T-helper 1 cell treated with Interleukin-12 subunit alpha and Interleukin-12 subunit beta and Interleukin-4 antibody, amounts not matched to agents 30 ng/mL and 1 ng/mL, for 36 hours (primary cell): ENCODE measurements around the gene CPSF7. TPM values are rescaled to one million over a fixed set of nuclear protein-coding genes. Genes with fewer than 3 reads are reported as not detected.

Experiments used
- intact Hi-C: fragments of 100-400 bp; cut with micrococcal nuclease; formaldehyde crosslinking; loops from one replicate; pipeline ENCODE4 v1.15.1; 2024
- total RNA-seq: library from RNA; stranded (reverse); gene quantifications from 2 replicates; pipeline ENCODE4 v1.2.3, GENCODE V29; 2022

CPSF7 gene
- total RNA-seq, 1 donor from 2014 or later, result 115 TPM

DNA sequence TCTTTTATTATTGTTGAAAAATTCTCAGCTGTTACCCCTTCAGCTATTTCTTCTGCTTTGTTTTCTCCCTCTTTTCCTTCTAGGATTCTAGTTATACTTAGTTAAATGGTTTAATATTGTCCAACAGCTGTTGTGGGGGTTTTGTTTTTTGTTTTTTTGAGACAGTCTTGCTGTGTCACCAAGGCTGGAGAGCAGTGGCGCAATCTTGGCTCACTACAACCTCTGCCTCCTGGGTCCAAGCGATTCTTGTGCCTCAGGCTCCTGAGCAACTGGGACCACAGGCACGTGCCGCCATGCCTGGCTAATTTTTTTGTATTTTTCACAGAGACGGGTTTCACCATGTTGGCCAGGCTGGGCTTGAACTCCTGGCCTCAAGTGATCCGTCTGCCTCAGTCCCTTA is 12.8 kb upstream of the CPSF7 start:
- intact Hi-C loops, result no loop called here

DNA sequence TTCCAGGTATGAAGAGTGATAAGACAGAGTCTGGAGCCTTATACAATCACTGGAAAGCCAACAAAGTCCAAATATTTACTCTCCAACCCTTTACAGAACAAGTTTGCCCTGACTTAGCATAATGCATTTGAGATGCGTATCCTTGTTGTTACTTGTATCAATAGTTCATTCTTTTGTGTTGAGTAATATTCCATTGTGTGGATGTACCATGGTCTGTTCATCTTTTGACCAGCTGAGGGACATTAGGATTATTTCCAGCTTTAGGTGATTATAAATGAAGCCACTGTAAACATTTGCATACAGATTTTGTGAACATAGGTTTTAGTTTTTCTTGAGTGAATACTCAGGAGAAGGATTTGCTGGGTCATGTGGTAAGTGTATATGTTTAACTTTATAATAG is 9.8 kb upstream of the CPSF7 start:
- intact Hi-C loops, result loop anchor here (10.0 kb wide), 1 partner anchor 685 kb away; the partner anchor contains the start of gene INCENP

DNA sequence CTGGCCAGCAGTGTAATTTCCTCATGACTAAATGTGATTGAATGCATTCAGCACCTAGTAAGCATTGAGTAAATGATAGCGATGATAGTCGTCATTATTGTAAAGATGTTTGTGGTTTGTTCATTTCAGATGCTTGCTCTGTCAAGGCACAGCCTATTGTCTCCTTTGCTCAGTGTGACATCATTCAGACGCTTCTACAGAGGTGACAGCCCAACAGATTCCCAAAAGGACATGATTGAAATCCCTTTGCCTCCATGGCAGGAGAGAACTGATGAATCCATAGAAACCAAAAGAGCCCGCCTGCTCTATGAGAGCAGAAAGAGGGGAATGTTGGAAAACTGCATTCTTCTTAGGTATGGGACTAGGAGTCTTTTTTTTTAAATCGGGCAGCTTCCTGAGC is 7.7 kb upstream of the CPSF7 start:
- intact Hi-C loops, result loop anchor here (10.0 kb wide), 1 partner anchor 687 kb away; the partner anchor contains the start of gene INCENP

DNA sequence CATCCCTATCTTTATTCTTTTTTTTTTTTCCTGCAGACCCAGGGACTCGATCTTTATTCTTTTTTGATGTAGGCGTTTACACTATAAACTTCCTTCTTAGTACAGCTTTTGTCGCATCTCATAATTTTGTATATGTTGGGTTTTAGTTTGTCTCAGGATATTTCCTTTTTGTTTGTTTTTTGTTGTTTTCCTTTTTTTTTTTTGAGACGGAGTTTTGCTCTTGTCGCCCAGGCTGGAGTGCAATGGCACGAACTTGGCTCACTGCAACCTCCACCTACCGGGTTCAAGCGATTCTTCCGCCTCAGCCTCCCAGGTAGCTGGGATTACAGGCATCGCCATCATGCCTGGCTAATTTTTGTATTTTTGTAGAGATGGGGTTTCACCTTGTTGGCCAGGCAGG is 1.1 kb upstream of the CPSF7 start:
- intact Hi-C loops, result loop anchor here (1.0 to 10.0 kb wide), 5 partner anchors 15 to 694 kb away; partner anchors contain the start of genes DDB1, INCENP, PRPF19 and TKFC

DNA sequence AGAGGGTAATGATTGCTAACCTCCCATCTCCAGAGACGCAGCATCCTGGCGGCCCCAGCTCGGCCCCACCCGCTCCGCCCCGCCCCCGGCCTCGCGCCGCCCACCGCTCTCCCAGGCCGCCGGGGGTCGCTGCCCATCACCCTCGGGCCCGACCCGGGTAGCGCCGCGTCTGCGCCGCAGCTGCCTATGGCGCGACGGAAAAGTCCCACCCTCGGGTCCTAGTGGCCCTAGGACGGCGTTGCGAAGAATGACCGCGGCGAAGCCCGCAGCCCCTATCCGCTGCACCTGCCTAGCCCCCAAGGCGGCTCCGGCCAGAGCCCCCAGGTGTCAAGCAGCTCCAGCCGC is 457 bp downstream of the CPSF7 start:
- intact Hi-C loops, result loop anchor here (1.0 to 2.0 kb wide), 9 partner anchors 37 to 1144 kb away; partner anchors contain the start of genes CD6, CYB561A3, EEF1G and FEN1

DNA sequence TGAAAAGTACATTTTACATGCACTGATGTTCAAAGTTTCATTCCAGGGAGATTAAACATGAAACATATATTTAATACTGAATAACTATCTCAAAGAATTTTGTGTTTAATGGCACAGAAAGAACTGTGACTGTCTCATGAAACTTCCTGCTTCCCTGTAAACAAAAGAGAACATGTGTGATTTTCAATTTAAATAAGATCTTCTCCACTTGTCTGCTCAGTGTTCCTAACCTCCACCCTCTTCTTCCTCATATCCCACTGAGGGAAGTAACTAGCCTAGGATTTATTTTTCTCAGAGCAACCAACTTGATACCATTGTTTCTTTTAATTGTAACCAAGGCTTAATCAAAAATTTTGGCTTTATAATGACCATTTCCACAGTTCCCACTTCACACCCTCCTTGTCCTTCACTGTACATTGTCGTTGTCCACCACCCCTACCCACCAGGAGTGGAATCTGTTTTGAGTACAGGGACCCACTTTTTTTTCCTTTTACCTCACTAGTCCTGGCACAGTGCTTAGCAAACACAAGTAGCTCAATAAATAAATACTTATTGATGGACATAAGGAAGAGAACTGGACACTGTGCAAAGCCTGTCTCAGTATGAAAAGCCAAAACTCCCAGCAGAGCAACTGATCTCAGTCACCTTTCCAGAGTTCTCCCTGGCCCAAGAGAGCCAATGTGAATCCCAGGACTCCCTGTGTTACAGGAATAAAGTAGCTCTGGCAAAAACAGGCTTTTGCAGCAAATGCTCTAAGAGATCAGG is 4.2 kb downstream of the CPSF7 start:
- intact Hi-C loops, result no loop called here

DNA sequence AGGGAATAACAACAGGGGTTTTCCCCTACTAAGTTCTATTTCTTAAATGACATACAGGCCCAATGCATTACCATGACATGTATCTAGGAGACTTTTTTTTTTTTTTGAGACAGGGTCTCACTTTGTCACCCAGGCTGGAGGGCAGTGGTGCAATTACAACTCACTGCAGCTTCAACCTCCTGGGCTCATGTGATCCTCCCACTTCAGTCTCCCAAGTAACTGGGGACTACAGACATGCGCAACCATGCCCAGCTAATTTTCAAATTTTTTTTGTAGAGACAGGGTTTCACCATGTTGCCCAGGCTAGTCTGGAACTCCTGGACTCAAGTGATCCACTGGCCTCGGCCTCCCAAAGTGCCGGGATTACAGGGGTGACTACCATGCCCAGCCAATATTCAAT is 7.5 kb downstream of the CPSF7 start:
- intact Hi-C loops, result no loop called here

DNA sequence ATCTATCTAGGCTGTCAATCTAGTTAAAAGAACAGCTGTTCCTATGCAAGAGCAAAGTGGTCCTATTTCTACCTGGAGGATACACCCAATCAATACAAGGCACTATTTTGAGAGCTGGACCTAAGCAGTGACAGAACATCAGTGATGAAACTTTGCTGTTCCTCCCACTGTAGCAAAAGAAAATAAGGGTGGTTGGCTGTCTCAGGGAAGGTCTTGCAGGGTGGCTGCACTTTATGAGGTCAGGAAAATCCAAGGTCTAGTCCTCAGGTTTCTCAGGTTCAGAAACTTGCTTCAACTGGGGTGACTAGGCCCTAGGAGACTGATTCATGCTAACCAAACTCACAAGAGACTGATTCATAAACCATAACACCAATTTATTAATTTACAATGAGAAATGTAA is 11.6 kb downstream of the CPSF7 start:
- intact Hi-C loops, result no loop called here

DNA sequence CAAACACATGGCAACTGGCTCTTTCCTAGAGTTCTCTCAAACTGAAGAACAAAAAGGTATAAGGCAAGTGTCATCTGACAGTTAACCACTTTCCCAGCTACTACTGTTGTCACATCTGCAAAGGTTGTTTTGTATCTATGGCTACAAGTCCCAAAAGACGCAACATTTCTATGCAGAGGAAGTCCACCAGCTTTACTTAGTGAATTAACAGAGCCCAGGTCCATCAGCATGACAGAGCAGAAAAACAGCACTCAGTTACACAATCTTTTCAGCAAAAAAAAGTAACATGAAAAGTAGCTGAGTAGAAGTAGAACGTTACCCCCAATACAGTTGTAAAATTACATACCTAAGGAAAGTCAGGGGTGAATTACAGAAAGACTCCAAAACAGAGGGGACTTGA is 12.1 kb downstream of the CPSF7 start:
- intact Hi-C loops, result no loop called here

DNA sequence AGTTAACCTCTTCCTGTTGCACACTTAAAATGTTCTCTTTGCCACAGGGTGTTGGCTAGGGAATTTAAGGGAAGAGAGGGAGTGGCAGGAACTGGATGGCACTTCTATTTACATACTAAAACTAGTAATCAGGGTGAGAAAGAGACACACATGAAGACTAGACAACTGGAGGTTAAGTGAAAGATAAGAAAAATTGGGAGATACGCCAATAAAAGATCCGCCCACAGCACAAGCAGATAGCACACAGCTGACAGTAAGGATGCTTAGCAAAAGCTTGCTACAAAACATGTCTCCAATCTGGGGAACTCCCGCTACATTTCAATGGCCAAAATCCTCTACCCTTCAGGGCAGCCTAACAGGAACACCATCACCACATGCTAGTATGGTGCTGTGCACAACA is 12.8 kb downstream of the CPSF7 start:
- intact Hi-C loops, result no loop called here

DNA sequence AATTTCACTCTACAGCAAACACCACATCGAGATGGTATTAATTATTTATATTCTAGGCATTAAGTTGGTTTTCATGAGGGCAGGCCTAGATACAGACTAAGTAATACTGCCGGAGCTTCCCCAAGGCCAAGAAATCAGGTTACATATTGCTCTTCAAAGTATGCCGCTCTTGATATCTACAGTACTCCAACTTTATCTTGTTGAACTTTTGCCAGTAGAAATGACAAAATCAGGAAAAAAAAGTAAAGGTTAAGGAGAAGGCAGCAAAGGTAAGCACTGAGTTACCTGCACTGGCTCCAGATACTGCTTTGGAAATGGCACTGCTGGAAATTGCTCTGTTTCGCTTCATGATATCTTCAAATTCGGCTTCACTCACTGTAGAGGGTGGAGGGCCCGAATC is 14.4 kb downstream of the CPSF7 start:
- intact Hi-C loops, result no loop called here

DNA sequence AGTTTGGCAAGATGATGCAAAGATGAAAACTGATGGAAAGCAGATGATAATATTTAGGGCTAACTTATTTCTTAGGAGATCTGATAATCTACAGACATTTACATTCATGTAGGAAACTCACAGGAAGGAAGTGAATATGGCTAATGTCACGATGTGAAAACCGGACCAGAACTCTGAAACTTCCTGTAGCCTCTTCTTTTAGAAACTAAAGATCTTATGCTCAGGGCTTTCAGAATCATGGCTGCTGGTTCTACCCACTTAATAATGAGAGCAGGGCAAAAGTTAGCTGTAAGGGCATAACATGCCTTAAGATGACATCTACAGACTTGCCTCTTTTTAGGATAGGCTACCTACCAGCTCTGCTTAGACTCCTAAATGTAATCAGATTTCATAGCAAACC is 15.2 kb downstream of the CPSF7 start:
- intact Hi-C loops, result no loop called here

DNA sequence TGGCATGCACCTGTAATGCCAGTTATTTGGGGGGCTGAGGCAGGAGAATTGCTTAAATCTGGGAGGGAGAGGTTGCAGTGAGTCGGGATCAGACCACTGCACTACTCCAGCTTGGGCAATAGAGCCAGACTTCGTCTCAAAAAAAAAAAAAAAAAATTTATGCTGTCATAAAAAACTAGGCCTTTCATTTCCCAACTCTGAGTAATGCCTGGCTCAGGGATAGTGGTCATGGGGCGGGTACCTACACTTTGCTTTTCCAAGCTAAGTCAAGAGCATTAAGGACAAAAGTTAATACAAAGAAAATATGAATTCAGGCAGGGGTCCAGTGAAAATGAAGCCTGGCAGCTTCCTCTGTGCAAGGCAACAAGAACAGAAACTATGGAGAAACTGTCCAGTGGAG is 16.3 kb downstream of the CPSF7 start:
- intact Hi-C loops, result no loop called here

DNA sequence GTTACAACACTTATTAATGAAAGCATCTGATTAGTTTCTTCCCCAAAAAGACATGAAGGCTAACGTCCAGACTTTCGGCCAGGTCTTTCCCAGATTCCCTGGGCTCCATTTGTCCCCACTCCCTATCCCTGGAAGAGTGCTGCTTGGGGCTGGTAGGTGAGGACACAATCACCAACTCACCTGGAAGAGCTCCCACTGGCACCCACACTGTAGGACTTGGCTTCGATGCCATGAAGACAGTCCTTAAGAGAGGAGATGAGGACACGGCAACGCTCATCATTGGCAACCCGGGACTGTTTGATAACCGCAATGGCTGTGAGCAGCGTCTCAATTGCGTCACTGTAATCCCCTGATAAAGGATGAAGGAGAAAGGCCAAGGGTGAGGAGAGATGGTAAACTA is 18.2 kb downstream of the CPSF7 start:
- intact Hi-C loops, result no loop called here

DNA sequence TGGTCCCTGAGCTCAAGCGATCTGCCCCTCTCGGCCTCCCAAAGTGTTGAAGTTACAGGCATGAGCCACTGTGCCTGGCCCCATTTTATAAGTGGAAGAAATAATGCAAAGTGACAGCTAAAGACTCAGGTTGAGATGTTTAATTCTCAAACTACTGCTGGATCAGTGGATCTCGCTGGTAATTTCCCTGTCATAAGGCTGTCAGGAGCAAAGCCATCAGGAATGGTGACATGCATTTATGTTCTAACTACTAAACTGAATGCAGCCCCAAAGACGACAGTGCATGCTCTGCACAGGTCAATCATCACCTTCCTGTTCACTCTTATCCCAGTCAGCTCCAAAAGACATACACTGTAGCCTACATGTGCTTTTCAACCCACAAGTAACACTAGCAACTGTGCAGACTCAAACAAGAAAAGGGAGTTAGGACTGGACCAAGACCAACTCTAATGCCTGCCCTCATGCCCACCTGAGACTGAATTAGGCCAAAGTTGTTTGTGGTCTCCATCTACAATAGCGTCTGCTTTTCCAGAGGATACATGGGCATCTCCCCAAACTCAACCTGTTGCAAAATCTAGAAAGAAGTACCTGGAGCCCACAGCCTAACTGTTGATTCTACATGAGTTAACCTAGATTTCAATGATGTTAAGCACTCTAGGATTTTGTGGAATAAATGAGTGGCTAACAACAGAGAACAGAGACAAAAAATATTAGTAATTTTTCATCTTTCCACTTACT is 22.6 kb downstream of the CPSF7 start:
- intact Hi-C loops, result no loop called here

DNA sequence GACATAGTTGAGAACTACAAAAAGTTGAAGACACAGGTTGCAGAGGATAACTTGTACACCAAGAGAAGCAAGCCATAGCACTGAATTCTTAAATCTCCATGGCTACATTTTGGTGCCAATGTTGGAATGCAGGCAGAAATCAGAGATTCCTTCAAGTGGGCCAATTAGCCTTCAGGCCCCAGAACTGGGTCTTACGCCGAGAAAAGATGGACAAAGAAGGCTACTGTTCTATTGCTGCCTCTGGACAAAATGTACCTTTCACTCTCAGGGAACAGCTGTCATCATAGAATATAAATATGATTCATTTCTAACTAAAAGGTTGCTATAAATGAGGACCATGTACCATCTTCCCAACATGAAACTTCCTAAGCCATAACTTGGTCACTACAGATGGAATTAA is 23.7 kb downstream of the CPSF7 start:
- intact Hi-C loops, result no loop called here

DNA sequence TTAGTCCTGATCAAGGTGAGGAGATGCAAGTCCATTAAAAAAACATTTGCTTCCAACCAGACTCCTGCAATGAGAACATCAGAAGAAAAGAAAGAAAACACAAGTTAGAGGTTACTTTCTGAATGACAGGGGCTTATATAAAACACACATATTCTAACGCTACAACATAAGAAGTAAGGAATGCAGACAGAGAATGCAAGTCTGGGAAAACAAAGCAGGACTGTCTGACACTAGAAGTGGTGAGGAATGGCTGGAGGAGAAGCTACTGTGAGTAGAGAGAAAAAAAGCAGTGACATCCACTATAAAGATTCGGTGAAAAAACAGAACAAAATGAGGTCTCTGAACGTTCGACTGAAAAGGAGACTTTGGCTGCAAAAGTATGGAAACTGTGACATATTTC is 25.1 kb downstream of the CPSF7 start:
- intact Hi-C loops, result no loop called here

DNA sequence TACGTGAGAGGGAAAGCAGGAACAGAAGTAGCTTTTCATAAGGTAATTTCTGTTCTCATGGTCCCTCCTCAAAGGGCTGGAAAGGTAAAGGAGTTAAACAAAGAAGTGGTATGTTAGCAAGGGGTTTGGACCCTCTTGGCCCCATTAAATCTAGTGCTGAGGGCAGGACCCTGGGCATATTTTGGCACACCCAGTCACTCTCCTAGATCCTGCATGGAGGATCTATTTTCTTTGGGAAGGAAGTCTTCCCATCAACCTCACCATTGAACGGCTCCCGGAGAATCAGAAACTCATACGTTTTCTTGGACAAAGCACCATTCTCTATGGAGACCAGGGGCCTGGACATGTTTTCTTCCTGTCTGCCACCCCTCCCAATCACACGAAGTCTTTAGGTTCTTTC is 25.7 kb downstream of the CPSF7 start:
- intact Hi-C loops, result no loop called here

DNA sequence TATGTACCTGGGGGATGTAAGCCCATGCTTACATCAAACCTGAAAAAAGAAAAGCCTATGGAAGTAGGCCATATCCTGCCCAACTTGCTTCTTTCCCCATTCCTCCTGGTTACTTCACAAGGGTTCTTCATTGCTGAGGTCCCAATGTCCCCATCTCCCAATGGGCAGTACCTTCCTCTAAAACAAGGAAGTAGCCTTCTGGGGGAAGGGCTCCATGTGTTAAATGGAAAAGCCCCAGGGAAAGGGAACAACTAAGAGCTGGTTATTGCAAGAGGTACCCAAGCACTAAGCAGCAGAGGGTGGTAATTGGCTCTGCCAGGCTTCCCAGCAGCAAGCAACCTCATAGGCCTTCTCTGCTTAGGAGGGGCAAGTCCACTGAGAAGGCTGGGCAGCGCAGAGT is 26.1 kb downstream of the CPSF7 start:
- intact Hi-C loops, result no loop called here

DNA sequence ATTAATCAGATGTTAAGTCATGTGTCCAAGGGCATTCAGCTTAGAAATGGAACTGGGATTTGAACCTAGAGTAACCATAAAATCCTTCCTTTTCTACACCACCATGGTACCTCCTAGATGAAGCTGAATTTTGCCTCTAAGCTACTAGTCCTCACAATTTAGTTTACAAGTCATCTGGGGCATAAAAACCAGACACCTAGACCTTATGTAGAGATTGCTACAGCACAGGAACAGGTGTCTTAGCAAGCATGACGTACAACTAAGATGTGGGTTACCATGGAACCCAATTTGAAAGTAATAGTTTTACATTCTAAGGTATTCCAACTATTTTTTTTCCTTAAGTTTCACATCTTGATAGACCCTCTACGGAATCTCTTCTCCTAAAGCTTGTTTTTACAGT is 28.2 kb downstream of the CPSF7 start:
- intact Hi-C loops, result no loop called here

DNA sequence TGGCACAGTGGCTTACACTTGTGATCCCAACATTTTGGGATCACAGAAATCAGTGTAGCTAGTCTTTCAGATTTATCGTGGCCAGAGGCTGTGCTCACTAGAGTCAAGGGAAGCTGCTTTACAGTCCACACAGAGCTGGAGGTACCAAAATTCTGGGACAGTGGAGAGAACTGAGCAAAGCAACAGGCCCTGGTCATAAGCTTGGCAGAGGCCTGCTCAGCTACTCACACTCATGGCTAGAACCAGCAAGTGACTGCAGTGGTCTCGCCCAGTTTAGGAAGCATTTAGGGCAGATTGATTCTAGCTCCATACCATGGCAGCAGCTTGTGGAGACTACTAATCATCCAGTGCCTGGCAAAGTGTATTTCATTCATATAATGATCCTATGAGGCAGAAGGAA is 28.6 kb downstream of the CPSF7 start:
- intact Hi-C loops, result no loop called here

DNA sequence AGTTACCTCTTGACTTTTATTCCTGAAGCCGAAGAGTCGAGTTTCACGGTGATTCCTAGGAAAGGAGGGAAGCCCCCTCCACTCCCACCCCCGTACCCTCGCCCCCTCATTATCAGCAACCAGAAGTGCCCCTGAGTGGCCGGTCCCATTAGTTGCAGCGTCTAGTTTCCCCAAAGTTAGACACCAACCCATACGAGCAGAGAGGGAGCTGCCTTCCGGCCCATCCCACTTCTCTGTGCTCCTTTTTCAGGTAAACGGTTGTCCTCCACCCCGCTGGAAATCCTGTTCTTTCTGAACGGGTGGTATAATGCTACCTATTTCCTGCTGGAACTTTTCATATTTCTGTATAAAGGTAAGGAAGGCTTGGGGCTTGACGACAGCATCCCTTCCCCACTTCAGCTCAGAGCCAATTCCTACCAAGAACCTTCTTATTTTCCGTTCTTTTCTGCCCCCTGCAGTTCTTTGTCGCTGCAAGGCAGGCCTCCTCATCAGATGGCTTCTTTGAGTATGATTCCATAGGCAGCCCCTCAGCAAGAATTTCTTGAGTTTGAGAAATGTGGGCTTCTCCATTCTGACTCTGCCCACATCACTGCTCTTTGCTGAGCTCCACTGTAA is 36.7 kb downstream of the CPSF7 start:
- intact Hi-C loops, result loop anchor here (1.0 to 10.0 kb wide), 4 partner anchors 31 to 368 kb away; partner anchors contain the start of genes CPSF7 and TMEM138
